H1 (cell line): ENCODE results near the gene YLPM1. TPM values are rescaled to one million over a fixed set of nuclear protein-coding genes. Genes with fewer than 3 reads are reported as not detected.

Source experiments
- CTCF ChIA-PET: fragments of 300-600 bp; sonication (Branson Sonifier 250); formaldehyde crosslinking; loops from one replicate; lab custom pipeline; 2021; ENCODE audit not compliant: partially characterized antibody; lab: Charles Lee
- POLR2A ChIA-PET: fragments of 300-600 bp; sonication (Branson Sonifier 250); formaldehyde crosslinking; loops from one replicate; lab custom pipeline; 2021; ENCODE audit warnings: inconsistent platforms; ENCODE audit not compliant: partially characterized antibody; lab: Charles Lee
- DNase-seq, 2 experiments: peaks; one replicate each; pipeline versions ENCODE4 v3.0.0 to v3.0.0-alpha.2; 2010 to 2022; ENCODE audit warnings: low spot score in 2 of 2, low read depth in 1 of 2, mixed read lengths in 1 of 2
- FAIRE-seq: peaks from 2 replicates; lab custom pipeline; 2011; peaks lifted over from hg19 to GRCh38; lab: Jason Lieb, UNC
- H2AFZ ChIP-seq: 2 replicates; pipeline ENCODE4 v1.8.1; 2012; ENCODE audit warnings: low read length, inconsistent platforms
- H2AK5ac ChIP-seq: 2 replicates; pipeline ENCODE4 v1.6.1; 2013; ENCODE audit warnings: low read depth, low read length
- H2BK120ac ChIP-seq: replicated peaks from 2 replicates; pipeline ENCODE3; 2013; ENCODE audit warnings: low read depth, low read length, inconsistent platforms
- H2BK12ac ChIP-seq: 2 replicates; pipeline ENCODE4 v1.6.1; 2013; ENCODE audit warnings: low read depth, low read length
- H2BK15ac ChIP-seq: 2 replicates; pipeline ENCODE4 v1.6.1; 2013; ENCODE audit warnings: low read length
- H2BK20ac ChIP-seq: 2 replicates; pipeline ENCODE4 v1.6.1; 2013; ENCODE audit warnings: low read length
- H2BK5ac ChIP-seq: 2 replicates; pipeline ENCODE4 v1.6.1; 2013; ENCODE audit warnings: low read depth, low read length
- H3K14ac ChIP-seq: 2 replicates; pipeline ENCODE4 v1.6.1; 2013; ENCODE audit warnings: inconsistent platforms; ENCODE audit not compliant: insufficient read length
- H3K18ac ChIP-seq: 2 replicates; pipeline ENCODE4 v1.6.1; 2013; ENCODE audit warnings: low read length; ENCODE audit errors: extremely low read depth
- H3K23ac ChIP-seq: 2 replicates; pipeline ENCODE4 v1.6.1; 2013; ENCODE audit warnings: inconsistent platforms; ENCODE audit not compliant: insufficient read length
- H3K23me2 ChIP-seq: 2 replicates; pipeline ENCODE4 v1.6.1; 2013; ENCODE audit warnings: low read depth, low read length
- H3K27ac ChIP-seq: 2 replicates; pipeline ENCODE4 v1.6.1; 2011; ENCODE audit warnings: low read depth, low read length, inconsistent platforms
- H3K27me3 ChIP-seq, 4 experiments: replicated peaks in 1 of 4; 1 replicate in 1 of 4; 2 replicates in 3 of 4; pipeline versions ENCODE4 v1.6.1 to v1.8.1; 2011 to 2013; ENCODE audit warnings: low read length in 3 of 4, mild to moderate bottlenecking in 3 of 4, inconsistent platforms in 2 of 4, mixed read lengths in 2 of 4, moderate library complexity in 1 of 4; ENCODE audit not compliant: control insufficient read depth in 3 of 4, insufficient read depth in 3 of 4; ENCODE audit errors: extremely low read depth in 1 of 4
- H3K36me3 ChIP-seq, 4 experiments: 2 replicates each; pipeline versions ENCODE4 v1.6.1 to v1.8.1; 2011 to 2013; ENCODE audit warnings: mild to moderate bottlenecking in 4 of 4, low read length in 3 of 4, moderate library complexity in 2 of 4, control low read depth in 1 of 4, inconsistent platforms in 1 of 4; ENCODE audit not compliant: insufficient read depth in 4 of 4, control insufficient read depth in 2 of 4
- H3K4ac ChIP-seq: replicated peaks from 2 replicates; pipeline ENCODE3; 2013; ENCODE audit warnings: low read length, low read depth, mixed read lengths, inconsistent platforms; ENCODE audit not compliant: insufficient read length
- H3K4me1 ChIP-seq, 4 experiments: replicated peaks in 1 of 4; 1 replicate in 1 of 4; 2 replicates in 3 of 4; pipeline versions ENCODE4 v1.6.1 to v1.8.1; 2011 to 2013; ENCODE audit warnings: low read length in 3 of 4, inconsistent platforms in 2 of 4, mixed read lengths in 1 of 4; ENCODE audit not compliant: insufficient read depth in 4 of 4, control insufficient read depth in 3 of 4
- H3K4me2 ChIP-seq, 2 experiments: 2 replicates each; pipeline versions ENCODE4 v1.6.1 to v1.8.1; 2011 to 2013; ENCODE audit warnings: low read depth in 2 of 2, low read length in 2 of 2, control low read depth in 1 of 2, inconsistent platforms in 1 of 2, mild to moderate bottlenecking in 1 of 2; ENCODE audit not compliant: insufficient read depth in 1 of 2
- H3K4me3 ChIP-seq, 4 experiments: fragments of 200-600, 300-600 bp in 1 of 4; sonication (generic), shearing (Covaris generic), sonication (Bioruptor Twin) in 1 of 4; 2 replicates each; pipeline versions ENCODE4 v1.5.1 to v1.8.1; 2011 to 2016; ENCODE audit warnings: low read length in 4 of 4, low read depth in 3 of 4, control low read depth in 2 of 4, inconsistent platforms in 2 of 4, mild to moderate bottlenecking in 2 of 4, mixed read lengths in 1 of 4, moderate library complexity in 1 of 4; ENCODE audit not compliant: insufficient read depth in 2 of 4; ENCODE audit errors: extremely low read depth in 1 of 4
- H3K56ac ChIP-seq: replicated peaks from 2 replicates; pipeline ENCODE3; 2013; ENCODE audit warnings: low read depth, mild to moderate bottlenecking, mixed read lengths, low read length, inconsistent platforms; ENCODE audit not compliant: insufficient read length
- H3K79me1 ChIP-seq: 2 replicates; pipeline ENCODE4 v1.6.1; 2013; ENCODE audit warnings: low read depth, low read length, control low read depth
- H3K79me2 ChIP-seq, 2 experiments: 2 replicates each; pipeline versions ENCODE4 v1.6.1 to v1.8.1; 2012 to 2013; ENCODE audit warnings: low read length in 2 of 2, mild to moderate bottlenecking in 2 of 2, inconsistent platforms in 1 of 2; ENCODE audit not compliant: insufficient read depth in 2 of 2, control insufficient read depth in 1 of 2
- H3K9ac ChIP-seq, 4 experiments: replicated peaks in 1 of 4; 1 replicate in 1 of 4; 2 replicates in 3 of 4; pipeline versions ENCODE4 v1.6.1 to v1.8.1; 2011 to 2013; ENCODE audit warnings: low read depth in 3 of 4, low read length in 3 of 4, control low read depth in 2 of 4, mild to moderate bottlenecking in 2 of 4, moderate library complexity in 2 of 4, inconsistent platforms in 1 of 4; ENCODE audit errors: extremely low read depth in 1 of 4
- H3K9me3 ChIP-seq, 2 experiments: 2 replicates each; pipeline versions ENCODE4 v1.6.1 to v1.8.1; 2012 to 2013; ENCODE audit warnings: mild to moderate bottlenecking in 2 of 2, moderate library complexity in 2 of 2, control low read depth in 1 of 2, inconsistent platforms in 1 of 2, low read depth in 1 of 2, low read length in 1 of 2, mixed read lengths in 1 of 2; ENCODE audit not compliant: insufficient read depth in 2 of 2
- H4K20me1 ChIP-seq, 2 experiments: replicated peaks in 1 of 2; 2 replicates each; pipeline versions ENCODE3 to v1.8.1; 2011 to 2013; ENCODE audit warnings: inconsistent platforms in 2 of 2, low read length in 2 of 2, mild to moderate bottlenecking in 1 of 2; ENCODE audit not compliant: insufficient read depth in 2 of 2, control insufficient read depth in 1 of 2
- H4K5ac ChIP-seq: 2 replicates; pipeline ENCODE4 v1.6.1; 2013; ENCODE audit warnings: low read length, low read depth, mixed read lengths, inconsistent platforms; ENCODE audit not compliant: insufficient read length
- H4K8ac ChIP-seq: 2 replicates; pipeline ENCODE4 v1.8.0; 2013; ENCODE audit warnings: mild to moderate bottlenecking, moderate library complexity, low read length, inconsistent platforms; ENCODE audit not compliant: insufficient read depth; ENCODE audit errors: extremely low read depth
- H4K91ac ChIP-seq: replicated peaks from 2 replicates; pipeline ENCODE3; 2013; ENCODE audit warnings: low read length, mixed read lengths, inconsistent platforms; ENCODE audit not compliant: insufficient read length
- CBX8 ChIP-seq: fragments of 300-800, 300-1000 bp; sonication (generic); IDR thresholded peaks from 2 replicates; pipeline ENCODE4 v1.7.1; 2016; ENCODE audit warnings: low read depth, low read length, borderline replicate concordance
- HDAC6 ChIP-seq: IDR thresholded peaks from one replicate; pipeline ENCODE4 v1.7.1; 2012; ENCODE audit warnings: low read depth, mild to moderate bottlenecking, inconsistent platforms, low read length, moderate library complexity
- POU5F1 ChIP-seq: IDR thresholded peaks from 2 replicates; pipeline ENCODE4 v1.6.1; 2011; ENCODE audit warnings: low read depth, mild to moderate bottlenecking, low read length, moderate library complexity
- SUZ12 ChIP-seq: fragments of 200-600 bp; sonication (generic); IDR thresholded peaks from 2 replicates; pipeline ENCODE4 v1.6.1; 2012; ENCODE audit warnings: mild to moderate bottlenecking, inconsistent platforms, low read length, moderate library complexity, mixed read lengths
- WGBS, 2 experiments: shearing (Covaris generic) in 1 of 2; methylation state at CpG; one replicate each; pipeline versions ENCODE4 v1.1.6 to v1.1.7; 2013 to 2015; ENCODE audit warnings: low lambda C conversion rate in 2 of 2, mixed read lengths in 2 of 2, inconsistent platforms in 1 of 2, low coverage in 1 of 2, missing lambda C conversion rate in 1 of 2; ENCODE audit not compliant: insufficient replicate concordance in 2 of 2, insufficient coverage in 1 of 2, insufficient read length in 1 of 2; ENCODE audit errors: extremely low coverage in 1 of 2, missing lambda C conversion rate in 1 of 2; 5-methylcytosine and 5-hydroxymethylcytosine counted together
- polyA plus RNA-seq, 7 experiments: library from polyadenylated mRNA; depleted of rRNA in 3 of 7; stranded (reverse) in 5 of 7; unstranded in 2 of 7; fragments of >200 nt in 5 of 7; fragments of 200-250 nt in 2 of 7; gene quantifications; 1 replicate in 5 of 7; 2 replicates in 1 of 7; 4 replicates in 1 of 7; pipeline versions ENCODE4 v1.2.1 to v1.2.3, GENCODE V29; 2011 to 2013; ENCODE audit warnings: missing spikeins in 2 of 7, mixed read lengths in 2 of 7
- total RNA-seq: library from RNA; stranded (reverse); fragmentation: NEBNext Ultra II Directional; extraction: Animal tissue kit (Norgen Biotek cat#: 25700); gene quantifications from 2 replicates; pipeline ENCODE4 v1.2.1, GENCODE V29; 2021

The YLPM1 gene
- total and polyA plus RNA-seq, 2 of the 8 experiments (the other 6 are each of a cell fraction or from before 2014, with no cell fraction given), result 13.5 to 71.7 TPM

DNA sequence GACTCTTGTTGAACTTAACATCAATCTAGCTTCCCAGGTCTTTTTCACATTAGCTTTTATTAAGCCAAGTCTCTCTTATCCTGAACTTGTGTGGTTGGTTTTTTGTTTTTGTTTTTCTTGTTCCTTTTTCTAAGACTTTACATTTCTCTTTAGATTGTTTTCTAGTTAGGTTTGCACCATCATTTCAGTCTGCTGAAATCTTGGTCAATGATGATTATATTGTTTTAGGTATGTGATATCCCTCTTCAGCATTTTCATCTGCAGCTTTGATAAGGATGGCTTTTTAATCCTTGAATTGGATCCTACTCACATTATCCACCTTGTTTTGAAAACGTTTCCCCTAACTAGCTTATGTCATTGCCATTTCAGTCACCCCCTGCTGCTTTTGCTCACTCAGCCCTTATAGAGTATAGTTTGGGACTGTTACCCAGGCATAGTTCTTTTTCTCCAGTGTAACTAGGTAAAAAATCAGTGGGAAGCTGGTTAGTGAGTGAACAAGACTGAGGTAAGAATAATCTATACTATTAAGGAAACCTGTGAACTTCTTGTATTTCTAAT lies 22.0 kb downstream of the YLPM1 start:
- Histone ChIP-seq H2AFZ (no peak overlapping the region), H2BK120ac (no peak overlapping the region), H4K20me1 (peaks cover 0 to 7% of the 10 kb centered on the region in 2 experiments), H3K4me3 (no peak overlapping the region), H4K5ac (no peak overlapping the region), H3K27me3 (no peaks in the 10 kb centered on the region), H3K18ac (no peak overlapping the region), H4K8ac (no peak overlapping the region), H3K4me2 (no peak overlapping the region), H3K79me1 (peaks cover 2% of the 10 kb centered on the region), H3K4me1 (no peaks in the 10 kb centered on the region), H2BK15ac (no peak overlapping the region), H3K9ac (no peak overlapping the region), H3K4ac (no peak overlapping the region), H2BK12ac (no peak overlapping the region), H3K14ac (no peak overlapping the region), H3K23me2 (no peaks in the 10 kb centered on the region), H3K23ac (no peak overlapping the region), H2BK5ac (no peak overlapping the region), H4K91ac (no peak overlapping the region), H3K56ac (no peak overlapping the region), H3K27ac (no peak overlapping the region), H2BK20ac (no peak overlapping the region), H3K36me3 (peaks cover 13 to 65% (median 35%) of the 10 kb centered on the region in 4 experiments; a peak in 7 of 8 replicates), H3K9me3 (no peaks in the 10 kb centered on the region; a peak in 1 of 4 replicates), H3K79me2 (peaks cover 0 to 32% of the 10 kb centered on the region in 2 experiments; a peak in 2 of 4 replicates), H2AK5ac (no peak overlapping the region)
- DNase-seq, result no peak
- POLR2A ChIA-PET, result interaction anchor here (1.2 to 1.9 kb wide), 2 partner anchors 9 to 22 kb away, joined by 3 to 6 read pairs; partner anchors contain the start of gene YLPM1
- WGBS, 2 experiments, result 64% methylated on average over 1 of the region's 1 CpG; no CpG with 5 or more reads in 1 of the 2 experiments
- CTCF ChIA-PET, result interaction anchor here (0.6 to 1.7 kb wide), 7 partner anchors 9 to 51 kb away, joined by 3 to 7 read pairs (median 4); no protein-coding TSS in a partner anchor
- FAIRE-seq, result no peak
- TF ChIP-seq POU5F1, result no peak
- no peak for TF ChIP-seq SUZ12
- TF ChIP-seq CBX8, result no peak
- TF ChIP-seq HDAC6, result no peak
